Measurements from ENCODE around the gene SGO2.

SGO2 gene, protein sequence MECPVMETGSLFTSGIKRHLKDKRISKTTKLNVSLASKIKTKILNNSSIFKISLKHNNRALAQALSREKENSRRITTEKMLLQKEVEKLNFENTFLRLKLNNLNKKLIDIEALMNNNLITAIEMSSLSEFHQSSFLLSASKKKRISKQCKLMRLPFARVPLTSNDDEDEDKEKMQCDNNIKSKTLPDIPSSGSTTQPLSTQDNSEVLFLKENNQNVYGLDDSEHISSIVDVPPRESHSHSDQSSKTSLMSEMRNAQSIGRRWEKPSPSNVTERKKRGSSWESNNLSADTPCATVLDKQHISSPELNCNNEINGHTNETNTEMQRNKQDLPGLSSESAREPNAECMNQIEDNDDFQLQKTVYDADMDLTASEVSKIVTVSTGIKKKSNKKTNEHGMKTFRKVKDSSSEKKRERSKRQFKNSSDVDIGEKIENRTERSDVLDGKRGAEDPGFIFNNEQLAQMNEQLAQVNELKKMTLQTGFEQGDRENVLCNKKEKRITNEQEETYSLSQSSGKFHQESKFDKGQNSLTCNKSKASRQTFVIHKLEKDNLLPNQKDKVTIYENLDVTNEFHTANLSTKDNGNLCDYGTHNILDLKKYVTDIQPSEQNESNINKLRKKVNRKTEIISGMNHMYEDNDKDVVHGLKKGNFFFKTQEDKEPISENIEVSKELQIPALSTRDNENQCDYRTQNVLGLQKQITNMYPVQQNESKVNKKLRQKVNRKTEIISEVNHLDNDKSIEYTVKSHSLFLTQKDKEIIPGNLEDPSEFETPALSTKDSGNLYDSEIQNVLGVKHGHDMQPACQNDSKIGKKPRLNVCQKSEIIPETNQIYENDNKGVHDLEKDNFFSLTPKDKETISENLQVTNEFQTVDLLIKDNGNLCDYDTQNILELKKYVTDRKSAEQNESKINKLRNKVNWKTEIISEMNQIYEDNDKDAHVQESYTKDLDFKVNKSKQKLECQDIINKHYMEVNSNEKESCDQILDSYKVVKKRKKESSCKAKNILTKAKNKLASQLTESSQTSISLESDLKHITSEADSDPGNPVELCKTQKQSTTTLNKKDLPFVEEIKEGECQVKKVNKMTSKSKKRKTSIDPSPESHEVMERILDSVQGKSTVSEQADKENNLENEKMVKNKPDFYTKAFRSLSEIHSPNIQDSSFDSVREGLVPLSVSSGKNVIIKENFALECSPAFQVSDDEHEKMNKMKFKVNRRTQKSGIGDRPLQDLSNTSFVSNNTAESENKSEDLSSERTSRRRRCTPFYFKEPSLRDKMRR

DNA sequence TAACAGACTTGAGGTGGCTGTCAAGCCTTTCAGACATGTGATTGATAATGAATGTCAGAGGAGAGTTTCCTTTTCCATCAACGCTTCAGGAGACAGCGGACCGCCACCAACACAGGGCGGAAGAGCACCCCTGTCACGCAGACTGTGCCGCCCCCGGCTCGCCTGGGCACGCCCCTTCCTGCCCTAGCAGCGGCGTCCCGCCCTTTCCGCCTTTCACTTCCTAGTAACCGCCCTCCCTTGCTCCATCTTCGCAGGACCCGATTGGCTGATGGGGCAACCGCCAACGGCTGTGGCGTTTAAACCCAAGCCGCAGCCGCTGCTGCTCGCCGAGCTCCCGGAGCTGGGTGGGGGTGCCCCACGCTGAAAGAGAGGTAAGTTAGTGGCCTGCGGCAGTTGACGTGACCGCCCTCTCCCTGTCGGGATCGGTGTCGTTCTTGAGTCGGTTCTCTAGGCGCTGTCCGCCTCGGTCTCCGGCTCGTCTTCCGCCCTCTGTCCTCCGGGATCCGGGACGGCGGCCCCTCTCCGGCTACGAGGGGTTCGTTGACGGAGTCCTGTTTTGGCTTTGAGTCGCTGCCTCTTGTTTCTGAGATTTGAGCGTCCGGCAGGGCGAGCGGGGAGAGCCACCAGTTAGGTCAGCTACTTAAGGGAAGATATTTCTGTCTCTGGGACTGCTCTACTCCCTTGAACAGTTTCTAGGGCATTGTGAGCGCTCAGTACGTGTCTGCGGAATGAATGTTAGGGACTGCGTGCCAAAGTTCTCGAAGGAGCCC is at the start of gene SGO2:
TSS of gene SGO2 (plus strand) at position 326 of the 770 bp plus-strand sequence. CDS start 6,769 bp downstream, outside the sequence.
- peak; percentile 99 for DNase-seq

DNA sequence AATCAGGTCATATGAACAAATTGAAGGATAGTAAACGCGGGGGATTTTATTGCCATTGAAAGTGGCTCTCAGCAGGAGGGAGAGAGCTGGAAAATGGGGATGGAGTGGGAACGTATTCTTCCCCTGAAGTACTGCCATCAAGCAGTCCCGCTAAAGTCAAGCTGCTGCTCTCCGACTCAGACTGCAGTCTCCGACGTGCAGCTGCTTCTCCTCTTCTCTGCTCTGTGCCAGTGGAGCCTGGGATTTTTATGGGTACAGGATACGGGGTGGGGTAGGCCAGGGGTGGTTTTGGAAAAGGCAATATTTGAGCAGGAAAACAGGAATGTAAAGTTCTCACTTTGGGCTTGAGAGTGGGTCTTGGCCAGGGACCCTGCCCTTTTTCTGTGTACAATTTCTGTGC is 49.2 kb upstream of the SGO2 start:
- DNase-seq = no peak

DNA sequence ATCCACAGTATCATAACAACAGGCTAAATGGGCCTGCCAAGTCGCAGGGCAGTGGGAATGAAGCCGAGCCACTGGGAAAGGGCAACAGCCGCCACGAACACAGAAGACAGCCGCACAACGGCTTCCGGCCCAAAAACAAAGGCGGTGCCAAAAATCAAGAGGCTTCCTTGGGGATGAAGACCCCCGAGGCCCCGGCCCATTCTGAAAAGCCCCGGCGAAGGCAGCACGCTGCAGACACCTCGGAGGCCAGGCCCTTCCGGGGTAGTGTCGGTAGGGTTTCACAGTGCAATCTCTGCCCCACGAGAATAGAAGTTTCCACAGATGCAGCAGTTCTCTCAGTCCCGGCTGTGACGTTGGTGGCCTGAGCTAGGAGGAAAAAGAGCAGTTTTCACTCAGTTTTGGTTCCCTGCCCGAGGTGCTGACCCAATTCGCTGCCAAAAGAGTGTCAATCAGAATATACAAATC is 48.3 kb upstream of the SGO2 start:
- DNase-seq = no peak

DNA sequence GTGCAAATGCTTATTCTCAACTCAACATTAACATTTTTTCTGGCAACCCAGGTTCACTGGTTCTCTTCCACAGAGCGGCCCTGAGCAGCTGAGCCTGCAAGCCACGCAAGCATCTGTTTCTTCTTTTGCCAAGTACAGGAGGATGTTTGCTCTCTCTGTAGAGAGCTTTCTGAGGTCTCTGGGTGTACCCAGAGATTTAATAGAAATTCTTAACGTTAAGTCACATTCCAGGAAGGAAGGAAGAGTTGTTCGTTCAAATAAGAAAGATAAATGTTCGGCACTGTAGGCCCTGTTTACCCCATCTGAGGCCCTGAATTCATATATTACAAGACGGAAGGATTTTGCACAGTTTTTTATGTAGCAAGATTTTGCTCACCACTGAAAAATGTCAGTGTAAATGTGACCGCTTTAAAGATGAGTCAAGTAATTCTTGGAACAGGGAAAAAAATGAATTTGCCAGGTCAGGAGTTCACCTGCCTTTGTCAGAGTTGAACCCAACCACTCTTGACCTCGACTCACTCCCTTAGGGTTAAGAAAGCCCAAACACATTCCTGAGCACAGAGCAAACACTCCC is 46.2 kb upstream of the SGO2 start:
- no peak for DNase-seq

DNA sequence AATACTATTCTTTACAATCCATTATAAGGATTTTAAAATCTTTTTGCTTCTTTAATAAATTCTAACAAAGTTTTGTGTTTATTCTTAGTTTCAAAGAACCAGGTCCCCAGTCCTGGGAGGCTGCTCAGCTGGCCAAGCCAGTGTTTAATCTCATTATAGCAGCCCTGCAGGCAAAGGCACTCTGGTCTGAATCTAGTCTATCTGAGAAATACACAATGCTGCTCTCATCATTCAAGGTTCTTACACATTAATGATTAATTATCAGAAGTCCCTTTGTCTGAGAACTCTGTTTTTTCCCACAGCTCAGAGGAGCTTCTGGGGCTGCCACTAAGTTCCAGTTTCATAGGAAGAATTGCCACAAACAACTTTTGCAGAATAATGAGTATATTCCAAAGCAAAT is 43.8 kb upstream of the SGO2 start:
- DNase-seq = peak; percentile 7

DNA sequence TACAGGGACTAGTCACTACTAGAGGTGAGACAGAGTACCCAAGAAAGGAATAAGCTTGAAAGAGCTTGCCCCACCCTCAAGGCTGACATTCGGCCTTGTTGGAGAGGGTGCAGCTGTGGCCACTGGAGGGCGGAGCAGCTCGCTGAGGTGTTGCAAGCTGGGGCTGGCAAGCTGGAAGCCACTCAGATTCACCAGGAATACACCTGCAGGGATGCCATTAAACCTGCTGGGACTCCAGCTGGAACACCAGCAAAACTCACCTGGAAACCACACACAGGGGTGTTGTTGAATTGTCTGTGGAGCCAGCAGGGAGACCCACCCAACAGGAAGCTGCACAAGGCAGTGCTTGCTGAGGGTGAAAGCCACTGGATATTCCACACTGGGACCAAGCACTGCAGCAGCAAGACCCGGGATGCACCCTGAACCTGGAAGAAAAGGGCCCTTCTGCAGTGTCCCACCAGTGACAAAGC is 42.2 kb upstream of the SGO2 start:
- peak; percentile 67 for DNase-seq

DNA sequence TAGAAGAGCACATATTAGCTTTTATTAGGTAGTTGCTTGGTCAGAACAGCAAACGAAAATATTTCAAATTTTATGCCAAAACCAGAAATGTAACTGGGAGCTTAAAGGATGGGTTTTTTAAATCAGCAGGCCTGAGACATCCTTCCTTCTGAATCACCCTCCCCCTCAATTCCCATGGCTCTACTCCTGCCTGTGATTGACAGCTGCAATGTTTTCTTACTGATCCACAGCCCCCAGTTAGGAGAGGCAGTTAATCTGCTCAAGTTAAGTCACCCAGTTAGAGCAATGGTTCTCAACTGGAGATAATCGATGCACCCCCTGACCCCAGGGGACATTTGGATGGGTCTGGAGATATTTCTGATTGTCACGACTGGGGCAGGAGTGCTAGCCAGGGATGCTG is 41.1 kb upstream of the SGO2 start:
- no peak for DNase-seq

DNA sequence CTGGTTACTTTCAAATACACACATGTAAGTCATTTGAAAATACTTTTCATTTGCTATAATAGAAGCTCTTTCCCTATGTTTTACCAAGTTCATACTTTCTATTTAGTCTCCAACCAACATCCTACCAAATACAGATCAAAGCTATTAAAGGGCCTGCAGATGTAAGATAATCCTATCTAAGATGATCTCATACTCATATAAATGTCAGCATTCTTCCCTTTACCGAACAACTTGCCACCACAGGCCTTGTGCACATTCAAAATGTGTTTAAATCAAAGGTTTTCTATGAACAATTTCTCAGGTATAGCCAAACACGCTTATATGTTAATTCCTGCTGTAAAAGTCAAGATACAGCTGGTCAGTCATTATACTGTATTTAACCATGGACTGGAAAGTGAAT is 39.5 kb upstream of the SGO2 start:
- peak; percentile 13 for DNase-seq

- no peak for DNase-seq
These were observed 37.8 kb upstream of the SGO2 start for GRCh38 chr2:200488169-200488568.

- DNase-seq = no peak
These were observed 36.0 kb upstream of the SGO2 start for GRCh38 chr2:200490001-200490400.

DNA sequence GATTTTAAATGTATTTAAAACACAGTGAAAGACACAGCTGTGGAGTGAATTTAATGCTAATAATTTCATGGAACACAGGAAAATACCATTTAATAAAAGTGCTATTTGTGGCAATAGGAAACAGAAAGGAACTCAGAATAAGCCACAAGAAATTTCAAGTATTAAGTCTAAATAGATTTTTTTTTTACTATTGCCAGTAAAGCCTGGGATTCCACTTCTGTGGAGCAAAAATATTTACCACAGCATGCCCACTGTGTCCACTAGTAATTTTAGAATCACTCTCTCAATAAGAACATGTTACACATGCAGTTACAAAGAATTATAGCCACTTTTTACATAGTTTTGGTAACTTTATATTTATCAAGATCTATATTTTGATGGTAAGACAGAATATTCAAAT is 33.4 kb upstream of the SGO2 start:
- DNase-seq = no peak

GRCh38 chr2:200494048-200494447 is 32.0 kb upstream of the SGO2 start:
- no peak for DNase-seq

DNA sequence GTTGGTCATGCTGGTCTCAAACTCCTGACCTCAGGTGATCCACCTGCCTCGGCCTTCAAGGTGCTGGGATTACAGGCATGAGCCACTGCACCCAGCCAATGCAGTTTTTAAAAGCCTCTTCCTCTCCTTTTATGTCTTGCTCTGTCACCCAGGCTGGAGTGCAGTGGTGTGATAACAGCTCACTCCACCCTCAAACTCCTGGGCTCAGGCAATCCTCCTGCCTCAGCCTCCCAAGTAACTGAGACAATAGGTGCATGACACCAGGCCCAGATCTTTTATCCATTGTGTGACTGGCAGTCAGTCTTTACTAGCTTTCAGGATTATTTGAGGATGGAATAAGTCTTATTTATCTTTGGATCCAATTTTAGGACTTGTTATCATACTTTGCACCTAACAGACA is 29.3 kb upstream of the SGO2 start:
- peak; percentile 47 for DNase-seq

- DNase-seq = no peak
These were observed 27.4 kb upstream of the SGO2 start for GRCh38 chr2:200498402-200499162.

DNA sequence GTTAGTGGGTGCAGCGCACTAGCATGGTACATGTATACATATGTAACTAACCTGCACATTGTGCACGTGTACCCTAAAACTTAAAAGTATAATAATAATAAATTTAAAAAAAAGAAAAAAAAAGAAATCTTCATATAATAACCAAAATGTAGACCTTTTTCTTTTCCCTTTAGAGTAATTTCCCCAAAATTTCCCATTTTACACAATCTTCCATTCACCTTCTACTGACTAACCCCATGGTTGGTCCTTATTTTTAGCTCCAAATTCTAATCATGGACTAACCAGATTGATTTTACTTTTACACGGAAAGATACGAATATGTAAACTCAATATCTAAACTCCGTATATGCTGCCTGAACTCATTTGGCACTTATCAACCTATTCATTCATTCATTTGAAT is 23.8 kb upstream of the SGO2 start:
- DNase-seq = no peak

- no peak for DNase-seq
These were observed 19.3 kb upstream of the SGO2 start for GRCh38 chr2:200506679-200507078.

- no peak for DNase-seq
These were observed 18.8 kb upstream of the SGO2 start for GRCh38 chr2:200507179-200507578.

DNA sequence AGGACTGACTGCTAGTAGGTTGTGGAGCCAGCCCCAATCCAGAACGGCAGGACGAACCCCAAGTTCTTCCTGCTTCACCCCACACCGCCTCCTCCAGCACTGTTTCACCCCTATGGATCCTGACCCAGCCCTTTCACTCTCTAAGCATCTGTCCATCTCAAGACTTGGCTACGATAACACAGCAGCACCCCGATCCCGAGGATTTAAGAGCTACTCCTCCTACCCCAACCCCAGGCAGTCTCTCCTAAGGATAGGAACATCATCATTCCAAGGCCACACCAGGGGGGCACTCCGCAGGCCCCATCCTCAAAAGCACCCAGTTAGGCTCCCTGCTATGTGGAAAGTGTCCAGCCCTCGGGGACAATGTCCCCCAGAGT is 16.8 kb upstream of the SGO2 start:
- peak; percentile 48 for DNase-seq

GRCh38 chr2:200509612-200510433 is 16.2 kb upstream of the SGO2 start, which contains the start of gene KCTD18:
TSS of gene KCTD18 (minus strand) at chr2:200510068. CDS start at chr2:200507016, 3,052 bp downstream.
- peak; percentile 92 for DNase-seq

DNA sequence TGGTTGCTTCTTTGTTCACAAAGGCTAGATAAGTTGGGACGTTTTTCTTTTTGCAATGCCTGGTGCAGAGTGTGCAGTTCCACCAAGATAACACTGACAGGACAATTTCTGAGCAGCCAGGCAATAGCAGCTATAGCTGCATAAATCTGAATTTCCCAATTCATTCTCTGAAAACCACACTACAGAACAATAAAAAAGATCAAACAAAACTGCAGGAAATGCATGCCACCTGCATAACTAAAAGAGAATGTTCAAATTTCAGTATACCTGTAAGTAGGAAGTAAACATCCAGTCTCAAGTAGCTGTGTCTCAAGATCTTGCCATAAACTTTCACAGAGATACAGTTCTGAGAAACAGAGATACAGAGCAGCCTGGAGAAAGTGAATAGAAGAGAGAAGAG is 10.9 kb upstream of the SGO2 start:
- DNase-seq = no peak
